Tibial nerve (tissue), 4 donors: ENCODE data around the gene CELSR1.

Experiments
- CTCF ChIP-seq, 5 experiments: fragments of 200-600 bp in 3 of 5; fragments of 450-650 bp in 2 of 5; sonication (generic) in 3 of 5; IDR thresholded peaks; one replicate each; pipeline ENCODE4 v1.5.1; 2016 to 2019; ENCODE audit warnings: antibody characterized with exemption in 5 of 5, mild to moderate bottlenecking in 3 of 5, moderate library complexity in 2 of 5
- EP300 ChIP-seq, 2 donors: sonication (generic); formaldehyde crosslinking; IDR thresholded peaks; one replicate each; pipeline ENCODE4 v1.6.1; 2017; ENCODE audit warnings: antibody characterized with exemption in 2 of 2, mild to moderate bottlenecking in 1 of 2
- POLR2A ChIP-seq, 2 donors: fragments of 450-650 bp; IDR thresholded peaks; one replicate each; pipeline ENCODE4 v1.6.1; 2017; ENCODE audit warnings: antibody characterized with exemption in 2 of 2, mild to moderate bottlenecking in 2 of 2, moderate library complexity in 2 of 2

GRCh38 chr22:46369716-46370583 lies 167.5 kb downstream of the CELSR1 start:
- TF ChIP-seq CTCF (IDR thresholded peaks at IDR 0.05) (no peak), POLR2A (IDR thresholded peaks at IDR 0.05) (no peak), EP300 (IDR thresholded peaks at IDR 0.05) (no peak)
